Fibroblast of skin of scalp (primary cell): ENCODE measurements around the gene AGER.
"Not testable (repeated sequence)": the region's sequence is repeated elsewhere in the genome, so short reads cannot be mapped to it uniquely, and the experiment has no call there.

Experiments
- DNase-seq: peaks from one replicate; pipeline ENCODE4 v3.0.0-alpha.2; 2013

Gene AGER

GRCh38 chr6:32186151-32186840, 2.2 kb upstream of the AGER start:
- not testable (repeated sequence) for DNase-seq

- DNase-seq = peak; percentile 84
Measured at GRCh38 chr6:32185681-32186131, 1.7 kb upstream of the AGER start.

- no peak for DNase-seq
Measured at GRCh38 chr6:32183483-32184083, 470 bp downstream of the AGER start.

DNA sequence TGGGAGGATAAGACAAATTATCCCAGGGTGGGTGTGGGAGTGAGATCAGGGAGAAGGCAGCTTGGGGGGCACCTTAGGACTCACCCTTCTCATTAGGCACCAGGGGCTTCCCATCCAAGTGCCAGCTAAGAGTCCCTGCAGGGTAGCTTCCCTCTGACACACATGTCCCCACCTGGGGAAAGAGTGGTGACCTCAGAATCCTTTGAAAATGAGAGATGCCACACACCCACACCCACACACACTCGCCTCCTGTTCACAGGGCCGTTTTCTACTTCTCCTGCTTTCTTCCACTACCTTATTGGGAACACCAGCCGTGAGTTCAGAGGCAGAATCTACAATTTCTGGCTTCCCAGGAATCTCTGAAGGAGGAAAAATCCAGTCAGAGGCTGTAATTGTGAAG, 1.0 kb downstream of the AGER start:
- DNase-seq = no peak

DNA sequence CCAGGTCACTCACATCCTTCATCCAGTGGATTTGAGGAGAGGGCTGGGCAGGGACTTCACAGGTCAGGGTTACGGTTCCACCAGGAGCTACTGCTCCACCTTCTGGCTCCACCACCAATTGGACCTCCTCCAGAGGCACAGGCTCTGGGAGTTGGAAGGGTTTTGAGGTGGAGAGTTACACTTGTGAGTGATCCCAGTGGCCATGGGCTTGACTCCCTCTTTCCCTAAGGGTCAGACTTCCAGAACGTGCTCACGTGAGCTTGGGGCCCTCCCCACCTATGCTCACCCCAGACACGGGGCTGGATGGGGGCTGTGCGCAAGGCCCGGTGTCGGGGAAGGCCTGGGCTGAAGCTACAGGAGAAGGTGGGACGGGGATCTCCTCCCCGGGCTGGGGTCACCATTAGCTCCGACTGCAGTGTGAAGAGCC, 1.5 kb downstream of the AGER start:
- DNase-seq = no peak

DNA sequence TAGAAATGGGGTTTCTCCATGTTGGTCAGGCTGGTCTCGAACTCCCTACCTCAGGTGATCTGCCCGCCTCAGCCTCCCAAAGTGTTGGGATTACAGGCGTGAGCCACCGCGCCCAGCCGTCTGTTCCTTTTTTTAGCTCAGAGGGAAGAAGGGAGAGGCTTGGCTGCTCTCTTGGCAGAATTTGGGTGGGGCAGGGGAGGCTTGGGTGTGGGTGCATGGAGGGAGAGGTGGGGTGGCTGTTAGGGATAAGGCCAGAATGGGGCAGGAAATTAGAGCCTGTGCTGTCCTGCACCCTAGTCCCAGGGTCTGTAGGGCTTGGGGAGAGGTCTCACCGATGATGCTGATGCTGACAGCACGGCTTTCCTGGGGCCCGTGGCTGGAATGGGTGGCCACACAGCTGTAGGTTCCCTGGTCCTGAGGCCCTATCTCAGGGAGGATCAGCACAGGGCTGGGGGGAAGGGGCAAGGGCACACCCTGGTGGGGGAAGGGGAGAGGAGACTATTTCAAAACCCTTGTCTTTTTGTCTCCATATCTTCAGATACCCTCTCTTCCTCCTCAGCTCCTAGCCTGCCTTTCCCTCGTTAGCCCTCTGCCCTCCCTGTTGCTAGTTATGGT, 2.0 kb downstream of the AGER start:
- no peak for DNase-seq

DNA sequence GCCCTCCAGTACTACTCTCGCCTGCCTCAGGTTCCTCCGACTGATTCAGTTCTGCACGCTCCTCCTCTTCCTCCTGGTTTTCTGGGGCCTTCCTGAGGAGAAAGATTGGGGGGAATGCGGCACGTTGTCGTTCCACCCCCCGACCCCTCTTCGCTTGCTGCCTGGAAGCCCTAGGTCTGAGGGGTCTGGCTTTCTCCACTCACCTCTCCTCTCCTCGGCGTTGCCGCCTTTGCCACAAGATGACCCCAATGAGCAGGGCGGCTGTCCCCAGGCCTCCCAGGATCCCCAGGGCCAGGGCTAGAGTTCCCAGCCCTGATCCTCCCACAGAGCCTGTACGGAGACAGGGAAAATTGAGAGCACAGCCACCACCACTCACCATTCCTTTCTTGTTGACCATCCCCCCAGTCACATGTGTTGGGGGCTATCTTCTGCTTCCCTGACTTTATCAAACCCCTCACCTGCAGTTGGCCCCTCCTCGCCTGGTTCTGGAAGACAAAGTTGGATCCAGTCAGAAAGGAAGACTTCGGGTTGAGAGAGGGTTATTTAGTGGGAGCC, 2.8 kb downstream of the AGER start:
- DNase-seq = no peak

- no peak for DNase-seq
Measured at GRCh38 chr6:32179766-32180405, 4.2 kb downstream of the AGER start.

GRCh38 chr6:32178547-32179440, 5.3 kb downstream of the AGER start:
- DNase-seq = no peak

DNA sequence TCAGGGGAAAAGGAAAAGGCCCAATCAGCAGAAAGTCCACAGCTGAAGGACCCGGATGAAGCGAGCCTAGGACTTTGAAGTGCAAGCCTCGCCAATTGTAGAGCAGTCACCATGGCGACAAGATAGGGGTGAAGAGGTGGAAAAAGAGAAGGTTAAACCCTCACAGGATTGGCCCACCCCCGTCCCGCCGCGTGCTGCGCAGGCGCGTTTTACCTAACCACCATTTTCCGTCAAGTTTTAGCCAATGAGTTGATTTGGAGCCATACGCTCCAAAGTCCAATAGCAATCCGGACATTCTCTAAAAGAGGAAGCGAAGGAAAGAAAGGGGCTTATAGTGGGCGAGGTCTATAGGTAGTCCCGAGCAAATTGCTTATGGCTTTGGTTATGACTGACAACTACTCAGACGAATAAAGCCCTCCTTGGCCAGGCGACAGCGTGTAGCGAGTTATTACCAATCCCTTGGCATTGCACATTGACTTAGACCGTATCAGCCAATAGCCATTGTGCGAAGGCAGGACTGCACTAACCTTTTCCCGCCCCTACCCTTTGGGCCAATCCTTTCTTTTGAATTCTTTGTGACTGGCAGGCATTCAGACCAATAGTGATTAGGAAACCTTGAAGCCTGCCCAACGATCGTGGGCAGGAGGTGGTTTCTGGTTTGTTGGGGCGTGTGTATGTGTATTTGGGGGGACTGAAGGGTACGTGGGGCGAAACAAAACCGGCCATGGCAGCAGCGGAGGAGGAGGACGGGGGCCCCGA, 6.1 kb downstream of the AGER start, which contains the start of gene RNF5:
TSS of gene RNF5 (plus strand) at position 618 of the 759 bp plus-strand sequence. CDS start at position 725, 107 bp downstream.
- peak; percentile 100 for DNase-seq

GRCh38 chr6:32177183-32177787, 6.8 kb downstream of the AGER start:
- no peak for DNase-seq

- no peak for DNase-seq
Measured at GRCh38 chr6:32176476-32177182, 7.4 kb downstream of the AGER start.

- DNase-seq = peak; percentile 98
Measured at GRCh38 chr6:32175711-32176475, 8.2 kb downstream of the AGER start, which contains the start of gene AGPAT1. Gene AGPAT1, minus strand, starts transcription at chr6:32176084. Its CDS starts 4,588 bp downstream, at chr6:32171496.

DNA sequence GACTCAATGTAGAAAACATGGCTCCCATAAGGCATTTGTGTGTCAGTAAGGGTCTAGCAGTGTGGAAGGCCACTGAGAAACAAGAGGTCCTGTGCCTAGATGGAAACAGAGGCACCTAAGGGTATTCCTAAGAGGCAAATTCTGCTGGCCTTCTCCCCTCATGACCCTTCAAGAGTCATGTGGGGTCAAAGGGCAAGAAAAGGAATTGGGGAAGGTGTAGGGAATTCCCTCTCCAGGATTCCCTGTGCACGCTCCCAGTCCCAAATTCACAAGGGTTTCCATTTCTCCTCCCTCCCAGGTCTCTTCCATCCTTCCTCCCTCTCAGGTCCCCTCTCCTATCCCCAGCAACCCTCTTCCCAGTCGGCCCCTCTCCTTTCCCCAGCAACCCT, 8.7 kb downstream of the AGER start:
- no peak for DNase-seq

GRCh38 chr6:32174416-32174815, 9.6 kb downstream of the AGER start:
- DNase-seq = no peak

GRCh38 chr6:32173051-32173727, 10.9 kb downstream of the AGER start:
- DNase-seq = no peak

GRCh38 chr6:32171234-32171633, 12.8 kb downstream of the AGER start:
- DNase-seq = no peak

DNA sequence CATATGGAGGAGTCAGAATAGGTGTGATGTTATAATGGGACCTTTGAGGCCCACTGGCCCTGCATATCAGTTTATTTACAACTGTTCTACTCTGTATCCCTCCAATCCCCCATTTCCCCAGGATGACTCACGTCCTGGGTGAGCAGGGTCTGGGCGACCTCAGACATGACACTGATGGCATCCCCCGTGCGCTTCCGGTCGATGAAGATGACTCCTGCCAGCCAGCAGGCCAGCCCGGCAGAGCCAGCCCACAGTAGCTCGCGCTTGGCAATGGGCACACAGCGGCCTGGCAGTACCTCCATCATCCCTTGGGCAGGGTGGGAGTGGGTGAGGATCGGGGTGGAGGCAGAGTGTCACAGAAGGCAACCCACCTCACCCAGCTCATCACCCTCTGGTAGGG, 13.8 kb downstream of the AGER start:
- DNase-seq = no peak
